ENCODE results near the gene AQP9.
"Not testable (repeated sequence)": the region's sequence is repeated elsewhere in the genome, so short reads cannot be mapped to it uniquely, and the experiment has no call there.

The AQP9 gene

DNA sequence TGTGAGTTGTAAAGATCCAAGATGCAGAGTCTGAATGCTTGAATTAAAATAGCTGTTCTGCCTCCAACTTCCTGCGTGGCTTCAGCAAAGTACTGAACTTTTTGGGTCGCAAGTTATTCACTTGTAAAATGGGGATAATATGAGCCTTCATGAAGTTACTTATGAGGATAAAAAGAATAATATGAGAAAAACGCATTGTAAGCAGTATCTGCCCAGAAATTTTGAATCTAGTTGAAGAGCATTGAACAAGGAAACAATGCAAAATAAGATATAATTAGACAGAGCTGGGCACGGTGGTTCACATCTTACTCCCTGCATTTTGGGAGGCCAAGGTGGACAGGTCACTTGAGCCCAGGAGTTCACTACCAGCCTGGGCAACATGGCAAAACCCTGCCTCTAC, 37.8 kb downstream of the AQP9 start:
- DNase-seq (ENCODE audit: low read depth in 2 of 3, low spot score in 1 of 3) = no peak

DNA sequence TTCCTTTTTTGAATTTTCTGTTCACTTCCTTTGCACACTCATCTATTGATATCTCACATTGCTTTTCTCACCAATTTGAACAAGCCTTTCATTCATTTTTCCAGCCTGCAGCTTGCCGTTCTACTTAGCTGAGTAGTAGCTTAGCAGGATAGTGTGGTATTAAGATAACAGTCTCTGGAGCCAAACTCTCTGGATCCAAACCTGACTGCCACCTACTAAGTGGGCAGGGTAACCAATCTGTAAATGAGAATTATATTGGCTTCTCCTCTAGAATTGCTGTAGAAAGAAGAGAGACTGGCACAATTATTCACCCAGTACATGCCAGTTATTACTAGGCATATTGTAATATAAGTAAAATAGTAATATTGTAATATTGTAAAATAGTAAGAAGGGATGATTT, 40.5 kb downstream of the AQP9 start:
- DNase-seq (ENCODE audit: low read depth in 2 of 3, low spot score in 1 of 3) = no peak

DNA sequence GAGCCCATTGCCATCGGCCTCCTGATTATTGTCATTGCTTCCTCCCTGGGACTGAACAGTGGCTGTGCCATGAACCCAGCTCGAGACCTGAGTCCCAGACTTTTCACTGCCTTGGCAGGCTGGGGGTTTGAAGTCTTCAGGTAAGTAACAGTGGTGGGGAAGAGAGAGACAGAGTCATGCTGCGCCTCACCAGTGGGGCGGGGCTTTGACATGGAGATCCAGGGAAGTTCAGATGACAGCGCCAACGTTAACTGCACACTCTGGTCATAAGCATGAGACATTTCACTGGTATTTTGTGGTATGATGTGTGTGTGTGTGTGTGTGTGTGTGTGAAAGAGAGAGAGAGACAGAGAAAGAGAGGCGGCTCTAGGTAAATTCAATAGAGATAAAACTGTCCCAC, 41.0 kb downstream of the AQP9 start:
- DNase-seq (ENCODE audit: low read depth in 2 of 3, low spot score in 1 of 3) = no peak

DNA sequence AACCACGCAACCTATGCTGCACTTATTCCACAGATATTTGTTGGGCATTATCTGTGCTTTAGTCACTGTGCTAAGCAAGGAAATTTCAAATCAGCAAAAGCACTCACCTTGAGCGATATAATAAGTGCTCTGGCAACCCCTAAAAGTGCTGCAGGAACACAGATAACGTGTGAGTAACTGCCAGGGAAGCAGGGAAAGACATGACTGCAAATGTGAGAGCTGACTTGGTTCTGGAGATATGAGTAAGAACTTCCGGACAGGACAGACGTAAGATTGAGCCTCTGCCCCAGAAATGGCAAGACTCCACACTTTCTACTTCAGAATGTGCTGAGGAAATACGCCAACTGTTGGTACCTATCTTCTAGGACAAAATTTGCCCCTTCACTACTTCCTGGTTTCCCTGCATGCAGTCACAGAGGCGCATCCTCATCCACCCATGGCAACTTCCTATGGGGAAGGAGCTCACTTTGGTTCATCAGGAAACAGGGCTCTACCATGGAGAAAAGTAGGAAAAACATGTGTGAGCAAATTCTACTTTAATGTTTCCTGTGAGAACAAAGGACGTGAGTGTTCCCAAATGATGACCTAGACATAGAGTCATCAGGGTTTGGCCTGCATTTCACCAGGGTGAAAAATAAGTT, 41.7 kb downstream of the AQP9 start:
- DNase-seq (ENCODE audit: low read depth in 2 of 3, low spot score in 1 of 3) = no peak

DNA sequence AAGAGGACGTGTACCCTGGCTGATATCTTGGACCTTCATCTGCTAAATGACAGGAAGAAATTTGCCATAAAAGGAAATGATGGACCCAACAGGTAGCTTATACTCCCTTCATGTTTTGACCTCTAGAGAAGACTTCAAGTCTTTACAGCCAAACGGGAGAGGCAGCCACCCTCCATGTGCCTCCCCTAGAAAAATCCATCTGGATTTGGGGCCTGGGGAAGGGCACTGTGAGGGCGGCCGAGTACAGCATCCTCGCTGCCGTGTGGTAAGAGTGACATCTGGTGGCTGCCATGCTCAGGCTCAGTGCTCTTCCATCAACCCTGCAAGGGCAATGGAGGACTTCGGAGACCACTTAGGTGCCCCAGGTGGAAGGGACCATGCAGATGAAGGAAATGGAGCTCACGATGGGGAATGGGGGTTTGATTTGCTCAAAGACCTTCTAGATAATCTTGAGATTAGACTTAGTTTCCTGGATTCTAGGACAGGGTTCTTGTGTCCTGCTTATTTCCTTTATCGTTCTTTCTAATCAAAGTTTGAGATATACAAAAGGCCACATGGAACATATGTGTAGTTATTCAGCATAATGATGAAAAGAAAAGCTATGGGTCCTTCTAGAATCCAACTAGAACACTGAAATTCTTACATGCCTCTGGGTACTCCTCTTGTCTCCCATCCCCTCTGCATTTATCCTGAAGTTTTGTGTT, 44.4 kb downstream of the AQP9 start:
- DNase-seq (ENCODE audit: low read depth in 2 of 3, low spot score in 1 of 3) = peak; percentile 4 to 20 (median 13)

DNA sequence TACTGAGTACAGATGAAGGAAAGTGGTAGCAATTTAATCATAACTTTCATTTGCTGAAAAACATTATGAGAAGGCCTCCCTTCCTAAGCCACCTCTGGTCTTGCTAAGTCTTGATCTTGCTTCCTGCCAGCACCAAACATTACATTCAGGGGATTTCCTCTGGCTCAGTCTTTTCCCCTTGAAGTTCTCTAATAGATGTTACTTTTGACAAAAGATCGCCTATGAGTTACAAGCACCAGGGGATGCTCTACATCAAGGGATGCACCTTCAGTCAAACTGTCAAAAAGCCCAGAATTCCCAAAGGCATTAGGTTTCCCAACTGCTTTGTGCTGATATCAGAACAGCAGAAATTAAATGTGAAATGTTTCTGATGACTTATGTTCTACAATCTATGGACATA, 47.3 kb downstream of the AQP9 start:
- no peak for DNase-seq (ENCODE audit: low read depth in 2 of 3, low spot score in 1 of 3)

DNA sequence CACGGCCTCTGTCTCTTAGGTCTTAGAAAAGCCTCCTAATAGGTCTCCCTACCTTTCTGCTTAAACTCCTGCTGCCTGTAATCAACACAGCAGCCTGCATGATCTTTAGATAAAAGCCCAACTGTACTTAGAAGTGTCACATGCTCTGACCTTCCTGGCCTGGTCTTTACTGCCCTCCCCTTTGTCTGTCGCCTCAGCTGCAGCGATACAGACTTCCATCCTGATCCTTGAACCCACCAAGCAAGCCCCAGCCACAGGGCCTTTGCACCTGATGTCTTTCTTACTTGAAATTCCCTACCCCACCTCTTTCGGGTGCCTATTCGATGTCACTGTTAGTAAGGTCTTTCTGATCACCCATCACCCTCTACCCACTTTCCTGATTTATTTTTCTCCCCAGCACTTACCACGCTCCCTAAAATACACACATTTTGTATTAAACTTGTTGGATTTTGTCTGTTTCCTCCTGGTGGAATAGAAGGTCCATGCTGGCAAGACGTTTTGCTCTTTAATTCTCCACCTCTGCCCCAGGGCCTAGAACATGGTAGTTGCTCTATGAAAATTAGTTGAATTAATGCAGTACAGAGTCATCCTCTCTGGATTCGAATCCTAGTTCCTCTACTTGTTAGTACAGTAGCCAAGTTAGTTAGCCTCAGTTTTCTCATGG, 51.1 kb downstream of the AQP9 start:
- no peak for DNase-seq (ENCODE audit: low read depth in 2 of 3, low spot score in 1 of 3)

DNA sequence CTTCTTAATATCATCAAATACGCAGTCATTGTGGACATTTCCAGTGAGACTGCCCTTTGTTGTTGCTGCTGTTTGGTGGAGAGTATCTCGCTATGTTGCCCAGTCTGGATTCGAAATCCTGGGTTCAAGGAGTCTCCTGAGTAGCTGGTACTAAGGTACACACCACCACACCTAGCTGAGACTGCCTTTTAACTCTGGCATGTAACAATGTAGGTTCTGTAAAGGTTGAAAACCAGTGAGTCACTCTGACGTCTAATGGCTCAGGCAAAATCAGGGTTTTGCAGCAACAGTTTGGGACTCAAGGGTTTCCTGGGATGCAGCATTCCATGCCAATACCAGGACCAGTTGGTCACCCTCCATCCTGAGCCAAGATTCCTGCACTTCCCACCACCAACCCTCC, 52.2 kb downstream of the AQP9 start:
- DNase-seq (ENCODE audit: low read depth in 2 of 3, low spot score in 1 of 3) = no peak

DNA sequence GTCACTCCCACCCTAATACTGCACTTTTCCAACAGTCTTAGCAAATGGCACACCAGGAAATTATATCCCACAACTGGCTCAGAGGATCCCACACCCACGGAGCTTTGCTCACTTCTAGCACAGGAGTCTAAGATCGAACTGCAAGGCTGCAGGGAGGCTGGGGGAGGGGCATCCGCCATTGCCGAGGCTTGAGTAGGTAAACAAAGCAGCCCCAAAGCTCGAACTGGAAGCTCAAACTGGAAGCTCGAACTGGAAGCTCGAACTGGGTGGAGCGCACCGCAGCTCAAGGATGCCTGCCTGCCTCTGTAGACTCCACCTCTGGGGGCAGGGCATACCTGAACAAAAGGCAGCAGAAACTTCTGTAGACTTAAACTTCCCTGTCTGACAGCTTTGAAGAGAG, 55.5 kb downstream of the AQP9 start:
- DNase-seq (ENCODE audit: low read depth in 2 of 3, low spot score in 1 of 3) = not testable (repeated sequence)

DNA sequence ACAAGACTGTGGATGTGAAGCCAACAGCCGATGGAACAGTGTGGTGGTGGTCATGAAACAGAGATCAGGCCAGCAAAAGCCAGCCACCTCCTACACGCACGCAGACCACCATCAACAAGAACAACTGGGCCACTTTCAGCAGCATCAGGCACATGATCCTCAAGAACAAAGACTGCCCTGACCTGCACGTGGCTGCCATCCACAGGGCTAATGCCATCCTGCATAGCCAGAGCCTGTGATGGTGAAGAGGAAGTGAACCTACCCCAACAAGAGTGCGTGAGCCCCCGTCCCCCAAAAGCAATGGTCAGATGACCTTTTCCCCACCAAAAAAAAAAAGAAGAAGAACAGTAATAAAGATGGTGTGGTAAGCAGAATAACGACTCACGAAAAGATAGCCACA, 62.6 kb downstream of the AQP9 start:
- DNase-seq (ENCODE audit: low read depth in 2 of 3, low spot score in 1 of 3) = no peak

DNA sequence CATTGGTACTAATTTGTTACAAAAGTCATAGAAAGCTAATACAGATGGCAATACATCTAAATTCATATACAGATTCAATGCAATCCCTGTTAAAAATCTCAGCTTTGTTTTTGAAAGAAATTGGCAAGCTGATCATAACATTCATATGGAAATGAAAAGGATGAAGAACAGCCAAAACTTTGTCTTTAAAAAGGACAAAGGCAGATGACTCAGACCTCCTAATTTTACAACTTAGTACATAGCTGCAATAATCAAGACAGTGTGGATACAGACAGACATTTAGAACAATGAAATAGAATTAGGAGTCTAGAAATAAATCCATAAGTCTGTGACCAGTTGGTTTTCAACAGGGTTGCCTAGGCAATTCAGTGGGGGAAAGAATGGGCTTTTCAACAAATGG, 63.3 kb downstream of the AQP9 start:
- DNase-seq (ENCODE audit: low read depth in 2 of 3, low spot score in 1 of 3) = no peak

DNA sequence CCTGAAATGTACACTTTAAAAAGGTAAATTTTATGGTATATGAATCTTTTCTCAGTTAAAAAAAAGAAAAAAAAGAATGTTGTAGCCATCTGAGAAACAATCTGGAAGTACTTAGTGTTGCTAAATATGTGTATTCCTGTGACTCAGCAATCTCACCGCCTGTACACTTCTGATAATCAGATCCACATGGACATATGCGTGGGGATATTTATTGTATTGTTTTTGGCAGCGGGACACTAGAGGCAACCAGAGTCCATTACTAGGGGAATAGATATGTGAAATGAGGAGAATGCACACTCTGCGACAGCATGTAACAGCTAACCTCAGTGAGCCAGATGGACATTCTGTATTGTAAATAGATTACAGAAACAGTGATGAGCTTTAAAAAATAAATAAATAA, 65.4 kb downstream of the AQP9 start:
- DNase-seq (ENCODE audit: low read depth in 2 of 3, low spot score in 1 of 3) = no peak

DNA sequence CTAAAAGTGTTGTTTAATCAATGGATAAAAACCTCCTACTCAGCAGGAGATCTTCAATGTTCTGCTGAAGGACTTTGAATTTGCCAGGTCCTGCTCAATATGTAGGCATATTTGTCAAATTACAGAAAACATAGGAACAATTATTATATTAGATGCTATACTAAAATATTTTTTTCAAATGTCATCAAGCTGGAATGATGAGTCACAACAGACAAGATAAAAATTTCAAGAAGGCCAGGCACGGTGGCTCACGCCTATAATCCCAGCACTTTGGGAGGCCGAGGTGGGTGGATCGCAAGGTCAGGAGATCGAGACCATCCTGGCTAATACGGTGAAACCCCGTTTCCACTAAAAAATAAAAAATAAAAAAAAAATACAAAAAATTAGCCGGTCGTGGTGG, 68.0 kb downstream of the AQP9 start:
- no peak for DNase-seq (ENCODE audit: low read depth in 2 of 3, low spot score in 1 of 3)

DNA sequence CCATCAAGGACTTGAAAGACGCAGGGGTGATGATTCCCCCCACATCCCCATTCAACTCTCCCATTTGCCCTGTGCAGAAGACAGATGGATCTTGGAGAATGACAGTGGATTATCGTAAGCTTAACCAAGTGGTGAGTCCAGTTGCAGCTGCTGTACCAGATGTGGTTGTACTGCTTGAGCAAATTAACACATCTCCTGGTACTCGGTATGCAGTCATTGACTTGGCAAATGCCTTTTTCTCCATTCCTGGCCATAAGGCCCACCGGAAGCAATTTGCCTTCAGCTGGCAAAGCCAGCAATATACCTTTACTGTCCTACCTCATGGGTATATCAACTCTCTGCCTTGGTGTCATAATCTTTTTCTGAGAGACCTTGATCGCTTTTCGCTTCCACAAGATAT, 70.0 kb downstream of the AQP9 start:
- DNase-seq (ENCODE audit: low read depth in 2 of 3, low spot score in 1 of 3) = not testable (repeated sequence)

DNA sequence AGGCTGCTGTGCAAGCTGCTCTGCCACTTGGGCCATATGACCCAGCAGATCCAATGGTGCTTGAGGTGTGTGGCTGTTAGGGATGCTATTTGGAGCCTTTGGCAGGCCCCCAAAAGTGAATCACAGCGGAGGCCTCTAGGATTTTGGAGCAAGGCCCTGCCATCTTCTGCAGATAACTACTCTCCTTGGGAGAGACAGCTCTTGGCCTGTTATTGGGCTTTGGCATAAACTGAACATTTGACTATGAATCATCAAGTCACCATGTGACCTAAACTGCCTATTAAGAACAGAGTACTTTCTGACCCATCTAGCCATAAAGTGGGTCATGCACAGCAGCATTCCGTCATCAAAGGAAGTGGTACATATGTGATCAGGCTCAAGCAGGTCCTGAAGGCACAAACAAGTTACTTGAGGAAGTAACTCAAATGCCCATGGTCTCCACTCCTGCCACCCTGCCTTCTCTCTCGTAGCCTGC, 70.9 kb downstream of the AQP9 start:
- DNase-seq (ENCODE audit: low read depth in 2 of 3, low spot score in 1 of 3) = not testable (repeated sequence)

DNA sequence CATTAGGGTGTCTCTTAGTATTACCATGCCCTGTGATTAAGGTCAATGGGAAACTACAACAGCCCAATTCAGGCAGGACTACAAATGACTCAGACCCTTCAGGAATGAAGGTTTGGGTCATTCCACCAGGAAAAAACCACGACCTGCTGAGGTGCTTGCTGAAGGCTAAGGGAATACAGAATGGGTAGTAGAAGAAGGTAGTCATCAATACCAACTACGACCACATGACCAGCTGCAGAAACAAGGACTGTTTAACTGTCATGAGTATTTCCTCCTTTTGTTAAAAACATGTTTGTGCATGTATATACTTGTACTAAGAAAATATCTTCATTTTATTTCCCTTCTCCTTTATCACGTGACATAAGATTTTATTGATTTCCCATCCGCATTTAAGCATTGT, 71.8 kb downstream of the AQP9 start:
- DNase-seq (ENCODE audit: low read depth in 2 of 3, low spot score in 1 of 3) = not testable (repeated sequence)

DNA sequence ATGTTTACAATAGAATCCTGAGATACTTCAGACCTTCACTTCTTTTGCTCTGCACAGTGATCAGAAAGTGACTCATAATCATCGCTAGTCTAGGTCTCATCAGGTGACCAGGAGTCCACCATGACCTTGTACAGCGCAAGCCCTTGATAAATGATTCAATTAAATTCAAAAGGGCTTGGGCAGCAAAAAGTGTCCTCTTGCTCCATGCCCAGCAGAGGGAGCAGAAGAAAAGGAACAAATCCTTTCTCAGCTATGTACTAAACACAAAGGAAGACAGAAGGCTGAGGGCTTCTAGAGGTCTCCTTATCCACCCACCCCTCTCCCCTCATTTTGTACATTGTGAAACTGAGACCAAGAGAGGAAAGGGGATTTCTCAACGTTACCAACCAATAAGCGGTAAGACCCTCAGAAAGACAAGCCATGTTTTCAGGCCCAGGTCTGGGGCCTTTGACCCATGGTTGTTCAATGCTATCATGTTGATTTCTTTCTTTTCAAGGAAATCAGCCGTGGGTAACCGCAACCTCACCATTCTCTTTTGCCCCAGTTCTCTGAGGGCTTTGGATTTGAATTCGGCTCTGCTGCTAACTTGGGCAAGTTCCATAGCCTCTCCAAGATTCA, 74.8 kb downstream of the AQP9 start:
- DNase-seq (ENCODE audit: low read depth in 2 of 3, low spot score in 1 of 3) = no peak

DNA sequence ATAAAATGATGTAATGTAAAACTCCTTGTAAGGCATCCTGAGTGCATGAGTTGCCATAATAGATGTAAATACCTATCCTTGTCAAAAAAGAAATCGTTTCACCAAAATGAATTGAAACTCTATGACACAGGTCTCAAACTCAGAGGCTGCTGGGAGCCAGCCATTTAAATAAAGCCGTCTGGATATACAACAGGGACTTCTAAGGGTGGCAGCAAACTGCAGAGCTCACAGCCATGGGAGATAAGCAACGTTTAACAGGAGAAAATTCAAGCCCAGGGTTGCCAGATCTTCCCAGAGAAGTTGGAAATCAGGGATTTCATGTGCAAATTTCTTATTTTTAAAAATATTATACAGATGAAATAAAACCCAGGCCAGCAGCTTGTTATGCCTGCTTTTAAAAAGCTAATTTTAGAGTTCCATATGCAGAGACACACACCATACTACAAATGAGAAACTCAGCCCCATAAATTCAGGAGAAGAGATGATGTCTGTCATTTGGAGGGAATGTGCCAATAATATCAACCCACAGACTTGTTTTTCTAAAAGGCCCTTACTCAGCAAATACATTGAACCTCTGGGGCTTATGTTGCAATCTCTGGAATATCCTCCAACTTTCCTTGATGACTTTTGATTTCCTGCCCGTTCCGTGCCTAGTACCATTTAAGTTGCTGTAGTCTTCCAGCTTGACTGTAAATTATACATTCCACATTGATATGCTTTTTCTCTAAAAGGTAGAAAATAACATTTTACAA, 75.6 kb downstream of the AQP9 start:
- DNase-seq (ENCODE audit: low read depth in 2 of 3, low spot score in 1 of 3) = no peak

DNA sequence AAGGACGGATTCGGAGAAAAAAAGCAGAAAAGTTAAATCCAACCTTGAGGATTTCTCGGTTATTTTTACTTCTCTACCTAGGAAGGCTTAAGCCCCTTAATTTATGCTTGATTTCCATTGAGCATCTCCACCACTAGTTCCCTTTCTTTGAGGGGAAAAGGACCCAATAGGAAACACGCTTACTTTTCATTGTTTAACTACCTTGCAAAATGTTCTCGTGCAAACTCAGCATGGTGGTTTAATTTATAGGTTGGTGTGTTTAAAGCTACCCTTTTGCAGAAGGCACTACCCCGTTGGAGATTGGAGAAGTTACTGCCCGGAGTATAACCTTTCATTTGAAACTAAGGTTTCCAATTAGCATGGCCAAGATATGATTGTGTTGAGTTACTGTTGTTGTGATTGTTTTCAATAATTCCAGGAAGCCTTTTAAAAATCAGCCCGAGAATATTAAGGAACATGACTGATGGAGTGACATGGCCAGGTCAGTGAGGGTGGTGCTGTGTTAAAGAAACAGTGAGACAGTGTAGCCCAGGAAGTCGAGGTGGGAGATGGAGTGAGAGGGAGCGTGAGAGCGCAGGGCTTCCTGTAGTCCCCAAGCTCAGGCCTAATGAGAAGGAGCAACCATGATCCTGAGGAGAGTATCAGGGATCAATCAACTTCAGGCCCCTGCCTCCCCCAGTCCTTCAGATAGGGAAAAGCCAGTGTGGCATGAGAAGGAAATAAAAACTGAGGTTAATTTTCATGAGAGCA, 76.6 kb downstream of the AQP9 start:
- no peak for DNase-seq (ENCODE audit: low read depth in 2 of 3, low spot score in 1 of 3)

DNA sequence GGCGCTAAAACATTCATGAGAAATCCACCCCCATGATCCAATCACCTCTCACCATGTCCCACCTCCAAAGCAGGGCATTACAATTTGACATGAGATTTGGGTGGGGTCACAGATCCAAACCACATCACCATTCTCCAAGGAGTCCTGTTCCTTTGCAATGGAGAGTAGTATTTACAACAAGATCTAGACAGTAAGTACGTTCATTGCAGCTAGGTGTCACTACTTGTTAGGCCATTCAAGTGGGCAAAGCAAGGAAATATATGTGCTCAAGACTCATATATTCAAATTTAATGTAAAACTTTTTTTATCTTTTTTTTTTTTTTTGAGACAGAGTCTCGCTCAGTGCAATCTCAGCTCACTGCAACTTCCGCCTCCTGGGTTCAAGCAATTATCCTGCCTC, 79.3 kb downstream of the AQP9 start:
- no peak for DNase-seq (ENCODE audit: low read depth in 2 of 3, low spot score in 1 of 3)
